Cardiac fibroblast (primary cell): Measurements from ENCODE around the gene ZC2HC1C.

ENCODE experiments used
- DNase-seq, 2 donors: peaks; one replicate each; pipeline versions ENCODE4 v3.0.0 to v3.0.0-alpha.2; 2010; ENCODE audit warnings: low read depth in 2 of 2
- H3K4me3 ChIP-seq, 2 donors: replicated peaks in 1 of 2; 1 replicate in 1 of 2; 2 replicates in 1 of 2; pipeline ENCODE4 v1.5.1; 2011; ENCODE audit warnings: low read depth in 2 of 2, low read length in 2 of 2, mild to moderate bottlenecking in 2 of 2, moderate library complexity in 1 of 2
- CTCF ChIP-seq: IDR thresholded peaks from one replicate; pipeline ENCODE4 v1.5.1; 2011; ENCODE audit warnings: low read depth, mild to moderate bottlenecking, low read length, inconsistent platforms

ZC2HC1C gene

GRCh38 chr14:75046899-75047298 lies 22.5 kb upstream of the ZC2HC1C start:
- peak in 1 of 2 donors; percentile 33 for DNase-seq
- no peak for TF ChIP-seq CTCF

GRCh38 chr14:75047506-75047905 lies 21.9 kb upstream of the ZC2HC1C start:
- TF ChIP-seq CTCF, result no peak
- DNase-seq, result no peak
- no peak overlapping the region for H3K4me3 ChIP-seq

More at GRCh38 chr14:75046899-75047298, 22.5 kb upstream of the ZC2HC1C start:
- no peak overlapping the region for H3K4me3 ChIP-seq

- no peak for TF ChIP-seq CTCF
- H3K4me3 ChIP-seq, result no peak overlapping the region
- no peak for DNase-seq
Observed at GRCh38 chr14:75048101-75048500, 21.3 kb upstream of the ZC2HC1C start.

DNA sequence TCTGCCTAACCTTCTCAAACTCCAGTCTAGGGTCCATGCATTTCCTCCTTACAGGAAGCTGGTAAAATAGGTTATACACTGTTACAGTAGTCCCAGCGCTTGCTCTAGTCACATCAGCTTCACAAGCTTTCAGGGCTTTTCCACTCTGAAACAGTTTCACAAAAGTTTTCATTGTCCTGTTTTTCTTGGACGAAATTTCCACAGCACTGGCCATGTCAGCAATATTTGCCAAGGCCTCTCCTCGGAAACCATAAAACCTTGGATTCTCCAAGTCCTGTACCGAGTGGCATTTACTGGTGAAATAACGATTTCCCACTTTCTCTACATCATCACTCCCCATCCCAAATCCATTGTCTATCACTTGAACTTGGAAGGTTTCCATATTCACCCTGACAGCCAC lies 20.3 kb upstream of the ZC2HC1C start:
- no peak for DNase-seq
- TF ChIP-seq CTCF, result no peak
- H3K4me3 ChIP-seq, result no peak overlapping the region

- TF ChIP-seq CTCF, result no peak
- peak; percentile 24 to 67 for DNase-seq
- H3K4me3 ChIP-seq, result no peak overlapping the region
Observed at GRCh38 chr14:75049731-75050201, 19.7 kb upstream of the ZC2HC1C start.

- H3K4me3 ChIP-seq, result peak within 1 kb of the TSS; percentile 52 to 57
- DNase-seq, result peak; percentile 83 to 85
- TF ChIP-seq CTCF, result no peak
Observed at GRCh38 chr14:75050852-75051555, 18.4 kb upstream of the ZC2HC1C start, which contains the start of gene MLH3. TSS of gene MLH3 (minus strand) at chr14:75051467. CDS start at chr14:75049655, 1,812 bp downstream.
